SJSA1 (cell line): ENCODE data around the gene LRRC61. TPM values are rescaled to one million over a fixed set of nuclear protein-coding genes. Genes with fewer than 3 reads are reported as not detected.
A peak's percentile ranks its signal among the peaks of the same experiment; 100 is the strongest.

Experiments used
- DNase-seq, 2 experiments: peaks; one replicate each; pipeline ENCODE4 v3.0.0-alpha.2; 2015 to 2020; ENCODE audit warnings: low spot score in 2 of 2, low read depth in 1 of 2
- H3K27ac ChIP-seq: fragments of 250-450 bp; sonication (Bioruptor Pico); 2 replicates; pipeline ENCODE4 v1.5.1; 2020; ENCODE audit warnings: mild to moderate bottlenecking, moderate library complexity
- H3K27me3 ChIP-seq: fragments of 250-450 bp; sonication (Bioruptor Pico); replicated peaks from 2 replicates; pipeline ENCODE4 v1.5.1; 2020; ENCODE audit warnings: mild to moderate bottlenecking, moderate library complexity
- H3K36me3 ChIP-seq: fragments of 250-450 bp; sonication (Bioruptor Pico); 2 replicates; pipeline ENCODE4 v1.5.1; 2020; ENCODE audit warnings: mild to moderate bottlenecking
- H3K4me1 ChIP-seq: fragments of 250-450 bp; sonication (Bioruptor Pico); replicated peaks from 2 replicates; pipeline ENCODE4 v1.6.1; 2021; ENCODE audit warnings: mild to moderate bottlenecking
- H3K4me3 ChIP-seq: fragments of 250-450 bp; sonication (Bioruptor Pico); 2 replicates; pipeline ENCODE4 v1.5.1; 2020; ENCODE audit warnings: mild to moderate bottlenecking
- H3K9me3 ChIP-seq: fragments of 250-450 bp; sonication (Bioruptor Pico); replicated peaks from 2 replicates; pipeline ENCODE4 v1.5.1; 2020; ENCODE audit warnings: mild to moderate bottlenecking
- total RNA-seq: library from RNA; depleted of rRNA; stranded (reverse); fragments of >200 nt; shearing (Covaris generic); gene quantifications from 2 replicates; pipeline ENCODE4 v1.2.3, GENCODE V29; 2014

LRRC61 gene
- total RNA-seq, 1 experiment from 2014 or later, result not detected

GRCh38 chr7:150341263-150342120 lies 18.3 kb downstream of the LRRC61 start, which contains the start of gene RARRES2:
Gene RARRES2, minus strand, starts transcription at chr7:150341629. Its CDS starts 1,020 bp downstream, at chr7:150340609.
- Histone ChIP-seq H3K4me3 (no peak within 1 kb of the TSS), H3K36me3 (no peaks in the 10 kb centered on the region), H3K4me1 (no peaks in the 10 kb centered on the region), H3K27me3 (peaks cover 6% of the 10 kb centered on the region; the same call in 1 of the 2 replicates), H3K27ac (no peak within 1 kb of the TSS), H3K9me3 (no peaks in the 10 kb centered on the region; the same call in 1 of the 2 replicates)
- no peak for DNase-seq

DNA sequence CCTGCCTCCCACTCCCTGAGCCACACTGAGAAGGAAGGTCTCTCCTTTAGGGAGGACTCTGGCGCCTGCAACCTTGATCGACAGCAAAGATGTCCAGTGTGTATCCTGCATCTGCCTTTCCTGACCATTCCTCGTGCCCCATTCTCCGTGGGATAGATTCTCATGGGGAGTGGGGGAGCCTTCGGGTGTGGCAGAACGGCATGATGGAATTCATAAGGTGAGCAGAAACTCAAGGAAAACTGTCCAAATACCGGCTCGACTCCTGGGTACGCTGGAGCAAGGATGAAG lies 18.9 kb downstream of the LRRC61 start:
- H3K4me1 ChIP-seq, result no peaks in the 10 kb centered on the region
- H3K27me3 ChIP-seq, result peaks cover 6% of the 10 kb centered on the region; the same call in 1 of the 2 replicates
- H3K4me3 ChIP-seq, result no peak overlapping the region
- H3K9me3 ChIP-seq, result no peaks in the 10 kb centered on the region; the same call in 1 of the 2 replicates
- no peaks in the 10 kb centered on the region for H3K36me3 ChIP-seq
- DNase-seq, result no peak
- H3K27ac ChIP-seq, result no peak overlapping the region

DNA sequence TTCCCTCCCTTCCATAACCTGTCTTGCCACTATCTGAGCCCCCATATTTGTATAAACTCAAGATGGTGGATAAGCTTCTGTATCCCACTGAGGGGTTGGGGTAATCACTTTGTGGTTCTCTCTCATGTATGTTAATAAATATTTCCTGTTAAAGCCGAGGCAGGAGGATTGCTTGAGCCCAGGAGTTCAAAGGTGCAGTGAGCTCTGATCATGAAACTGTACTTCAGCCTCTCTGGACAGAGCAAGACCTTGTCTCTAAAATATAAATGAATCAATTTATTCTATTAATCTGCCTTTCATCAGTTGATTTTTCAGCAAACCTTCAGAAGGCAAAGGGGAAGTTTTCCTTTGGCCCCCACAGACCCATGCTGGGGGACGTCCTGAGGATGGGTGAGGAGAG lies 20.1 kb downstream of the LRRC61 start:
- no peak overlapping the region for H3K27ac ChIP-seq

DNA sequence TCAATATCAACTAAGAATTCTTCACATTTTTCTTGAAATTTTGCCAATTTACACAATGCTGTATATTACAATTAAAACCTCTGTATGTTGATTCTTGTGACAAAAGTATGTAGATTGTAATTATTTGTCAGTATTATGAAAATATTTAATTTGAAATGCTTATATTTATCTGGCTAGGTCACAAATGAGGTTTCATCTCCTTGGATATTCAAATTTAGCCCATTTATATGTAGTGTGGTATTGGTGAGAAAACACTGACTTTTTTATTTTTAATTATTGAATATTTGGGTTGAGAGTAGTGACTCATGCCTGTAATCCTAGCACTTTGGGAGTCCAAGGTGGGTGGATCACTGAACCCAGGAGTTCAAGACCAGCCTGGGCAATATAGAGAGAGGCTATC lies 21.1 kb downstream of the LRRC61 start:
- Histone ChIP-seq H3K4me3 (no peak overlapping the region), H3K4me1 (no peaks in the 10 kb centered on the region), H3K36me3 (no peaks in the 10 kb centered on the region), H3K27me3 (peaks cover 6% of the 10 kb centered on the region; the same call in 1 of the 2 replicates), H3K9me3 (no peaks in the 10 kb centered on the region; the same call in 1 of the 2 replicates), H3K27ac (no peak overlapping the region)
- DNase-seq, result no peak

More for the DNA sequence above, 20.1 kb downstream of the LRRC61 start:
- Histone ChIP-seq H3K4me1 (no peaks in the 10 kb centered on the region), H3K36me3 (no peaks in the 10 kb centered on the region), H3K27me3 (peaks cover 6% of the 10 kb centered on the region; the same call in 1 of the 2 replicates), H3K4me3 (no peak overlapping the region), H3K9me3 (no peaks in the 10 kb centered on the region; the same call in 1 of the 2 replicates)
- DNase-seq, result no peak

GRCh38 chr7:150345012-150345411 lies 21.9 kb downstream of the LRRC61 start:
- DNase-seq, result no peak
- Histone ChIP-seq H3K27ac (no peak overlapping the region), H3K4me1 (no peaks in the 10 kb centered on the region), H3K4me3 (no peak overlapping the region), H3K36me3 (no peaks in the 10 kb centered on the region), H3K9me3 (no peaks in the 10 kb centered on the region; the same call in 1 of the 2 replicates), H3K27me3 (peaks cover 6% of the 10 kb centered on the region; the same call in 1 of the 2 replicates)

DNA sequence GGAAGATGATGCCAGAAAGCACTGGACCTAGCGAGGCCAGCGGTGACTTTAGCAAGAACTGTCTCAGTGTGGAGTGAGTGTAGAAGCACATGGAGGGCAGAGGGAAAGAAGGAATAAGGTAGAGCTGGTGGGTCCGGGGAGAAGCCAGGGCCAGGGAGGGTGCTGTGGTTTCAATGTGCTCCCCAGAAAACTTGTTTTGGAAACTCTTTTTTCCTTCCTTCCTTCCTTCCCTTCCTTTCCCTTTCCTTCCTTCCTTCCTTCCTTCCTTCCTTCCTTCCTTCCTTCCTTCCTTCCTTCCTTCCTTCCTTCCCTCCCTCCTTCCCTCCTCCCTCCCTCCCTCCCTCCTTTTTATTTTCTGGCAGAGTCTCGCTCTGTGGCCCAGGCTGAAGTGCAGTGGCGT lies 23.8 kb downstream of the LRRC61 start:
- Histone ChIP-seq H3K4me1 (no peaks in the 10 kb centered on the region), H3K27ac (no peak overlapping the region), H3K9me3 (no peaks in the 10 kb centered on the region; the same call in 1 of the 2 replicates), H3K4me3 (no peak overlapping the region), H3K27me3 (peaks cover 6% of the 10 kb centered on the region; the same call in 1 of the 2 replicates), H3K36me3 (no peaks in the 10 kb centered on the region)
- DNase-seq, result no peak

GRCh38 chr7:150351587-150352194 lies 28.5 kb downstream of the LRRC61 start:
- Histone ChIP-seq H3K27ac (no peak overlapping the region), H3K9me3 (no peaks in the 10 kb centered on the region), H3K36me3 (no peaks in the 10 kb centered on the region), H3K4me1 (no peaks in the 10 kb centered on the region), H3K27me3 (no peaks in the 10 kb centered on the region), H3K4me3 (no peak overlapping the region)
- no peak for DNase-seq

- no peak overlapping the region for H3K4me3 ChIP-seq
- no peaks in the 10 kb centered on the region for H3K4me1 ChIP-seq
- no peaks in the 10 kb centered on the region for H3K9me3 ChIP-seq
These were observed 32.5 kb downstream of the LRRC61 start for GRCh38 chr7:150355666-150356059.

GRCh38 chr7:150356265-150356897 lies 33.2 kb downstream of the LRRC61 start:
- Histone ChIP-seq H3K9me3 (no peaks in the 10 kb centered on the region), H3K36me3 (no peaks in the 10 kb centered on the region), H3K27ac (no peak overlapping the region), H3K4me1 (no peaks in the 10 kb centered on the region), H3K4me3 (no peak overlapping the region), H3K27me3 (no peaks in the 10 kb centered on the region)
- peak in 1 of 2 experiments; percentile 39 for DNase-seq

More at GRCh38 chr7:150355666-150356059, 32.5 kb downstream of the LRRC61 start:
- no peak for DNase-seq
- no peak overlapping the region for H3K27ac ChIP-seq
- no peaks in the 10 kb centered on the region for H3K27me3 ChIP-seq
- H3K36me3 ChIP-seq, result no peaks in the 10 kb centered on the region

GRCh38 chr7:150357270-150357669 lies 34.1 kb downstream of the LRRC61 start:
- H3K4me1 ChIP-seq, result no peaks in the 10 kb centered on the region
- H3K4me3 ChIP-seq, result no peak overlapping the region
- no peaks in the 10 kb centered on the region for H3K27me3 ChIP-seq
- no peaks in the 10 kb centered on the region for H3K36me3 ChIP-seq
- DNase-seq, result no peak
- no peaks in the 10 kb centered on the region for H3K9me3 ChIP-seq
- no peak overlapping the region for H3K27ac ChIP-seq

DNA sequence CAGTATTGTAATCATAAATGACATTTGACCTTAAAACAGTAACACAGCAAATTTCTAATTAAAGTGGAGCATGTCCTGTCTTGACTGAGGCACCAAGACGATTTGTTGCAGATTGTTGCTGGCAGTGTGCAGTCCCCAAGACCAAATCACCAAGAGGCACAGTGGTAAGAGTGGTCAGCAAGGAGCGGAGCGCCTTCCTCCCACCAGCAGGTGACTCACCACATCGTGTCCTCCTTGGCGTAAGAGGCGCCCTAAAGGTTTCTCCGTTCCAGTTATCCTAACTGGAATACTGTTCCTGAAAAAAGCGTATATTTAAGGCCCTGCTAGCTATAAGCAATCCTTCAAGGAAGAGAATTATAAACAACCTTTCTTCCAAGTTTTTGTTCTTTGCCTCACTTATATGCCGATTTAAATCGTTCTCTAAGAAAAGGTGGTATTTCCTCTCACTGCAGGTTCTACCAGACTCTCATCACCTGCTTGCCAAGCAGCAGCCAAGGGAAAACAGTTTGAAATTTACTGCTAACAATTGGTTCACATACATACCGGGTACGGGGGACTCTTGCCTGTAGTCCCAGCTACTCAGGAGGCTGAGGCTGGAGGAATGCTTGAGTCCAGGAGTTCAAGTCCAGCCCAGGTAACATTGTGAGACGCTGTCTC lies 34.7 kb downstream of the LRRC61 start:
- DNase-seq, result no peak

GRCh38 chr7:150358433-150358832 lies 35.3 kb downstream of the LRRC61 start:
- Histone ChIP-seq H3K4me1 (no peaks in the 10 kb centered on the region), H3K4me3 (no peak overlapping the region), H3K27ac (no peak overlapping the region), H3K27me3 (no peaks in the 10 kb centered on the region), H3K36me3 (no peaks in the 10 kb centered on the region), H3K9me3 (no peaks in the 10 kb centered on the region)
- no peak for DNase-seq

More for the DNA sequence above, 34.7 kb downstream of the LRRC61 start:
- Histone ChIP-seq H3K4me3 (no peak overlapping the region), H3K27ac (no peak overlapping the region), H3K36me3 (no peaks in the 10 kb centered on the region), H3K9me3 (no peaks in the 10 kb centered on the region), H3K27me3 (no peaks in the 10 kb centered on the region), H3K4me1 (no peaks in the 10 kb centered on the region)

DNA sequence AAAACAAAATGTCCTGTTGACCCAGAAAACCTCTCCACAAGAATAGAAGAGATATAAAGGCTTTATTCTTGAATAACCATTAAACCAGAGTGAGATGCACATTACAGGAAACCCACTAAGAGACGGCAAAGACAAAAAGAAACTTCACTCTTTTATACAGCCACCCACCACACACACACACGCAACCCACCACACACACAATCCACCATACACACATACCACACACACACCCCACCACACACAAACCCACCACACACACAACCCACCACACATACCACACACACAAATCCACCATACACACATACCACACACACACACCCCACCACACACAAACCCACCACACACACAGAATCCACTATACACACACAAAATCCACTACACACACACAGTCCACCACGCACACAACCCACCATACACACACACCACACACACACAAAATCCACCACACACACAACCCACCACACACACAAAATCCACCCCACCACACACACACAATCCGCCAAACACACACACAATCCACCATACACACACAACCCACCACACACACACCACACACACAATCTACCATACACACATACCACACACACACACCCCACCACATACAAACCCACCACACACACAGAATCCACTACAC lies 36.0 kb downstream of the LRRC61 start:
- no peak for DNase-seq
- no peak overlapping the region for H3K27ac ChIP-seq
- no peaks in the 10 kb centered on the region for H3K27me3 ChIP-seq
- no peak overlapping the region for H3K4me3 ChIP-seq
- H3K9me3 ChIP-seq, result no peaks in the 10 kb centered on the region
- no peaks in the 10 kb centered on the region for H3K36me3 ChIP-seq
- H3K4me1 ChIP-seq, result no peaks in the 10 kb centered on the region
